Activated effector memory CD4-positive, alpha-beta T cell treated with Interleukin-2 at 50 U/mL for 16 hours (primary cell): ENCODE measurements around the gene F11R.
"Not testable (repeated sequence)": the region's sequence is repeated elsewhere in the genome, so short reads cannot be mapped to it uniquely, and the experiment has no call there.

Experiments used
- DNase-seq: peaks from one replicate; pipeline ENCODE4 v3.0.0-alpha.2; 2020

F11R gene

GRCh38 chr1:160956966-160957365 lies 64.0 kb downstream of the F11R start:
- DNase-seq, result no peak

GRCh38 chr1:160954158-160955104 lies 66.5 kb downstream of the F11R start, which contains the start of gene ITLN2:
ITLN2 (minus strand) TSS chr1:160954809; CDS start chr1:160954741, 68 bp downstream.
- DNase-seq, result peak; percentile 18

- DNase-seq, result no peak
Observed at GRCh38 chr1:160953030-160953429, 67.9 kb downstream of the F11R start.

GRCh38 chr1:160952129-160952510 lies 68.8 kb downstream of the F11R start:
- DNase-seq, result no peak

GRCh38 chr1:160951443-160952128 lies 69.4 kb downstream of the F11R start:
- DNase-seq, result peak; percentile 53

GRCh38 chr1:160950657-160951056 lies 70.3 kb downstream of the F11R start:
- DNase-seq, result no peak

- no peak for DNase-seq
Observed at GRCh38 chr1:160949881-160950280, 71.1 kb downstream of the F11R start.

GRCh38 chr1:160949216-160949880 lies 71.6 kb downstream of the F11R start:
- DNase-seq, result not testable (repeated sequence)

GRCh38 chr1:160947174-160947759 lies 73.7 kb downstream of the F11R start:
- DNase-seq, result not testable (repeated sequence)

GRCh38 chr1:160945881-160946280 lies 75.1 kb downstream of the F11R start:
- not testable (repeated sequence) for DNase-seq
